ENCODE results near the gene DOCK4.

GRCh38 chr7:111840528-111840927 is 365.7 kb downstream of the DOCK4 start:
- TF ChIP-seq CTCF (conservative IDR thresholded peaks at IDR 0.05) (no peak), ZFX (IDR thresholded peaks at IDR 0.05) (no peak)

All from C4-2B (cell line).